ENCODE data around the gene SBK3.
"Not testable (repeated sequence)": the region's sequence is repeated elsewhere in the genome, so short reads cannot be mapped to it uniquely, and the experiment has no call there.

The SBK3 gene

GRCh38 chr19:55573929-55574328, 28.6 kb upstream of the SBK3 start:
- DNase-seq = not testable (repeated sequence)

- DNase-seq = not testable (repeated sequence)
Observed at GRCh38 chr19:55569477-55569876, 24.1 kb upstream of the SBK3 start.

- DNase-seq = no peak
Observed at GRCh38 chr19:55567708-55568328, 22.5 kb upstream of the SBK3 start.

- DNase-seq = no peak
Observed at GRCh38 chr19:55566823-55567222, 21.5 kb upstream of the SBK3 start.

- no peak for DNase-seq
Observed at GRCh38 chr19:55563261-55563690, 17.9 kb upstream of the SBK3 start.

GRCh38 chr19:55559684-55560083, 14.3 kb upstream of the SBK3 start:
- DNase-seq = no peak

GRCh38 chr19:55554741-55555152, 9.4 kb upstream of the SBK3 start:
- DNase-seq = no peak

- no peak for DNase-seq
Observed at GRCh38 chr19:55554302-55554701, 9.0 kb upstream of the SBK3 start.

GRCh38 chr19:55553217-55554182, 8.2 kb upstream of the SBK3 start:
- DNase-seq = no peak

- no peak for DNase-seq
Observed at GRCh38 chr19:55552620-55553019, 7.3 kb upstream of the SBK3 start.

- no peak for DNase-seq
Observed at GRCh38 chr19:55552206-55552605, 6.9 kb upstream of the SBK3 start.

GRCh38 chr19:55550321-55550650, 4.9 kb upstream of the SBK3 start:
- no peak for DNase-seq

- DNase-seq = no peak
Observed at GRCh38 chr19:55549500-55550320, 4.4 kb upstream of the SBK3 start.

GRCh38 chr19:55546822-55547614, 1.7 kb upstream of the SBK3 start:
- no peak for DNase-seq

GRCh38 chr19:55546011-55546410, 668 bp upstream of the SBK3 start:
- DNase-seq = no peak

- no peak for DNase-seq
Observed at GRCh38 chr19:55544776-55545439, 435 bp downstream of the SBK3 start.

GRCh38 chr19:55544014-55544413, 1.3 kb downstream of the SBK3 start:
- DNase-seq = no peak

GRCh38 chr19:55543567-55543966, 1.8 kb downstream of the SBK3 start:
- no peak for DNase-seq

GRCh38 chr19:55542292-55542855, 3.0 kb downstream of the SBK3 start:
- DNase-seq = no peak

GRCh38 chr19:55541091-55541490, 4.3 kb downstream of the SBK3 start:
- DNase-seq = no peak

- DNase-seq = no peak
Observed at GRCh38 chr19:55540619-55541018, 4.7 kb downstream of the SBK3 start.
